OCI-LY1 (cell line): ENCODE data around the gene CAMK2D.

Source experiments
- H2AFZ ChIP-seq: fragments of 200-600 bp; sonication (generic), shearing (Covaris generic); 2 replicates; pipeline ENCODE4 v1.6.0; 2014; ENCODE audit warnings: antibody characterized with exemption, mild to moderate bottlenecking, low read length
- H3F3A ChIP-seq: fragments of 200-600 bp; sonication (generic), shearing (Covaris generic); 2 replicates; pipeline ENCODE4 v1.6.0; 2014; ENCODE audit warnings: mild to moderate bottlenecking, antibody characterized with exemption, low read length, moderate library complexity; ENCODE audit not compliant: insufficient read depth
- H3K27ac ChIP-seq: fragments of 200-600 bp; sonication (generic); 2 replicates; pipeline ENCODE4 v1.5.1; 2014; ENCODE audit warnings: low read length, mixed run types, mild to moderate bottlenecking, low read depth; ENCODE audit not compliant: poor library complexity, severe bottlenecking
- H3K27me3 ChIP-seq: fragments of 200-600 bp; sonication (generic); 2 replicates; pipeline ENCODE4 v1.6.0; 2014; ENCODE audit warnings: antibody characterized with exemption, mild to moderate bottlenecking, low read length, moderate library complexity; ENCODE audit not compliant: insufficient read depth
- H3K36me3 ChIP-seq: fragments of 200-600 bp; sonication (generic); 2 replicates; pipeline ENCODE4 v1.6.1; 2014; ENCODE audit warnings: mild to moderate bottlenecking, antibody characterized with exemption, low read length, moderate library complexity, mixed read lengths; ENCODE audit not compliant: insufficient read depth
- H3K4me1 ChIP-seq: fragments of 200-600 bp; sonication (generic); 2 replicates; pipeline ENCODE4 v1.5.1; 2014; ENCODE audit warnings: mild to moderate bottlenecking, low read length, moderate library complexity; ENCODE audit not compliant: insufficient read depth, severe bottlenecking
- H3K4me2 ChIP-seq: fragments of 200-600 bp; sonication (generic), shearing (Covaris generic); 2 replicates; pipeline ENCODE4 v1.6.1; 2014; ENCODE audit warnings: low read length
- H3K4me3 ChIP-seq: fragments of 200-600 bp; sonication (generic); 2 replicates; pipeline ENCODE4 v1.5.1; 2014; ENCODE audit warnings: low read length, low read depth, mild to moderate bottlenecking, mixed read lengths; ENCODE audit not compliant: poor library complexity, severe bottlenecking
- H3K79me2 ChIP-seq: fragments of 200-600 bp; shearing (Covaris generic); 2 replicates; pipeline ENCODE4 v1.6.1; 2016; ENCODE audit warnings: mixed run types, low read length, mixed read lengths; ENCODE audit not compliant: insufficient read depth
- H3K9ac ChIP-seq: fragments of 200-600 bp; sonication (generic), shearing (Covaris generic); 2 replicates; pipeline ENCODE4 v1.6.1; 2014; ENCODE audit warnings: mild to moderate bottlenecking, low read length, mixed read lengths
- H3K9me2 ChIP-seq: fragments of 200-600 bp; sonication (generic), shearing (Covaris generic); 2 replicates; pipeline ENCODE4 v1.6.1; 2014; ENCODE audit warnings: low read depth, mild to moderate bottlenecking, low read length, mixed read lengths
- H3K9me3 ChIP-seq: fragments of 200-600 bp; shearing (Covaris generic); 2 replicates; pipeline ENCODE4 v1.6.1; 2014; ENCODE audit warnings: low read length, mixed read lengths
- H4K20me1 ChIP-seq: fragments of 200-600 bp; sonication (generic), shearing (Covaris generic); 2 replicates; pipeline ENCODE4 v1.6.0; 2016; ENCODE audit warnings: mild to moderate bottlenecking, low read length; ENCODE audit not compliant: insufficient read depth
- EZH2 ChIP-seq: fragments of 200-600 bp; sonication (generic), shearing (Covaris generic); IDR thresholded peaks from 2 replicates; pipeline ENCODE4 v1.8.0; 2017; ENCODE audit warnings: borderline replicate concordance, mixed run types, mild to moderate bottlenecking, antibody characterized with exemption, low read length, moderate library complexity, mixed read lengths
- TF ChIP-seq, protein P1 (sequence below): fragments of 200-600 bp; sonication (generic), shearing (Covaris generic); IDR thresholded peaks from 2 replicates; pipeline ENCODE4 v1.5.1; 2017; ENCODE audit warnings: mild to moderate bottlenecking, antibody characterized with exemption, low read length, moderate library complexity, mixed read lengths

CAMK2D gene

DNA sequence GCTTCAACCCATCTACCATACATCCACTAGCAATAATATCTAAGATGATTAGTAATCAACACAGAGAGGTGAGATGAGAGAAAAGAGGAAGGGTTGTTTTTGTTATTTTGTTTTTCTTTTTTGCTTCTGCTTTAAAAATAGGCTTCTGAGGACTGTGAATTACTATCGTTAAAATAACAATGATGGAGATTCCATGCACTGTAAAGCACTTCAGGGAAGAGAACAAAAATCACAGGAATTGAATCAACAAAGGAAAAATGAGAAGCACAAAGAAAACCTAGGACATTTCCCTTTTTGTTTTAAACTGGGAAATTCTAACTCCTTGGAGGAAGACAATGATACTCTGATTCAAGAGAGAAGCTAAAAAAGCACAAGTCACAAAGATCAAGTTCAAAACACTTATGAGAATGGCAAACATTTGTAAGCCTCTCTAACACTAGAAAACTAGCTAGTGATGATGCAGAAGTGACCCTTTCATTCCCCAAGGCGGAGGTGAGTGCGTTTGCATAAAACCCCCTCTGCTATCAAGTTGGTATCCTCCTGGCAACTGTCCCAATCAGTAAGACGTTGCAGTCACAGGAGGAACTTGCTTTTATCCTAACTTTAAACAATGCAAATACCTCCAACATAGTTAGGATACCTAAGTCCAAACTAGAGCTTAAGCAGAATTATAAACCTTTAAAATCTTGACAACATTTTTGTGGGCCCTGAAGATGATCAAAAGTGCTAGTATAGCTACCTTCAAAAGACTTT lies 308.5 kb downstream of the CAMK2D start:
- Histone ChIP-seq H3K36me3 (peaks cover 48% of the 10 kb centered on the region), H3K4me3 (no peak overlapping the region), H2AFZ (no peak overlapping the region), H3K79me2 (no peaks in the 10 kb centered on the region), H3K27ac (no peak overlapping the region), H3K9me2 (no peaks in the 10 kb centered on the region), H3K4me2 (no peak overlapping the region), H3K9me3 (no peaks in the 10 kb centered on the region), H3K9ac (no peak overlapping the region), H3K4me1 (peaks cover 8% of the 10 kb centered on the region), H3K27me3 (no peaks in the 10 kb centered on the region), H3F3A (no peaks in the 10 kb centered on the region), H4K20me1 (no peaks in the 10 kb centered on the region)
- TF ChIP-seq, protein P1, sequence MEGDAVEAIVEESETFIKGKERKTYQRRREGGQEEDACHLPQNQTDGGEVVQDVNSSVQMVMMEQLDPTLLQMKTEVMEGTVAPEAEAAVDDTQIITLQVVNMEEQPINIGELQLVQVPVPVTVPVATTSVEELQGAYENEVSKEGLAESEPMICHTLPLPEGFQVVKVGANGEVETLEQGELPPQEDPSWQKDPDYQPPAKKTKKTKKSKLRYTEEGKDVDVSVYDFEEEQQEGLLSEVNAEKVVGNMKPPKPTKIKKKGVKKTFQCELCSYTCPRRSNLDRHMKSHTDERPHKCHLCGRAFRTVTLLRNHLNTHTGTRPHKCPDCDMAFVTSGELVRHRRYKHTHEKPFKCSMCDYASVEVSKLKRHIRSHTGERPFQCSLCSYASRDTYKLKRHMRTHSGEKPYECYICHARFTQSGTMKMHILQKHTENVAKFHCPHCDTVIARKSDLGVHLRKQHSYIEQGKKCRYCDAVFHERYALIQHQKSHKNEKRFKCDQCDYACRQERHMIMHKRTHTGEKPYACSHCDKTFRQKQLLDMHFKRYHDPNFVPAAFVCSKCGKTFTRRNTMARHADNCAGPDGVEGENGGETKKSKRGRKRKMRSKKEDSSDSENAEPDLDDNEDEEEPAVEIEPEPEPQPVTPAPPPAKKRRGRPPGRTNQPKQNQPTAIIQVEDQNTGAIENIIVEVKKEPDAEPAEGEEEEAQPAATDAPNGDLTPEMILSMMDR = no peak
- no peak for TF ChIP-seq EZH2

DNA sequence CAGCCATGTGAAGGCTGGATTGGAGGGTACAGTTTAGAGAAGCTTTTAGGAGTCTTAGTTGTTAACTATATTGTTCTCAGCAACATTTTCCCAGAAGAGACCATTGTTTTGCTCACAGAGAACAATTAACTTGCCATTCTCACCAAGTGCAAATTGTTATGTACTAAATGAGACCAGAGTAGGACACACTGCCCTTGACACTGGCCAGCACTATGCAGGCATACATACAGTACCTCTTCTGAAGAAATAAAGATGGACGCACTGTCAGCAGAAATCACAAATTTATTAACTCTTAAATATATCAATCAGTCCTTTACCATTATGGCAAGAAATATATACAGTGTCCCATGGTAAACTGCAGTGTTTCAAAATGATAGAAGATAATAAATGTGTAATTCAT lies 309.4 kb downstream of the CAMK2D start:
- no peak overlapping the region for H2AFZ ChIP-seq
- no peak overlapping the region for H3K4me2 ChIP-seq
- H3K4me3 ChIP-seq = no peak overlapping the region
- H3K9me2 ChIP-seq = no peaks in the 10 kb centered on the region
- H3K27ac ChIP-seq = no peak overlapping the region
- H3K79me2 ChIP-seq = no peaks in the 10 kb centered on the region
- H3K36me3 ChIP-seq = peaks cover 39% of the 10 kb centered on the region
- H3F3A ChIP-seq = no peaks in the 10 kb centered on the region
- no peaks in the 10 kb centered on the region for H3K27me3 ChIP-seq
- no peak overlapping the region for H3K9ac ChIP-seq
- no peaks in the 10 kb centered on the region for H3K9me3 ChIP-seq
- no peaks in the 10 kb centered on the region for H4K20me1 ChIP-seq
- TF ChIP-seq, protein P1 = no peak
- TF ChIP-seq EZH2 = no peak
- peaks cover 8% of the 10 kb centered on the region for H3K4me1 ChIP-seq

DNA sequence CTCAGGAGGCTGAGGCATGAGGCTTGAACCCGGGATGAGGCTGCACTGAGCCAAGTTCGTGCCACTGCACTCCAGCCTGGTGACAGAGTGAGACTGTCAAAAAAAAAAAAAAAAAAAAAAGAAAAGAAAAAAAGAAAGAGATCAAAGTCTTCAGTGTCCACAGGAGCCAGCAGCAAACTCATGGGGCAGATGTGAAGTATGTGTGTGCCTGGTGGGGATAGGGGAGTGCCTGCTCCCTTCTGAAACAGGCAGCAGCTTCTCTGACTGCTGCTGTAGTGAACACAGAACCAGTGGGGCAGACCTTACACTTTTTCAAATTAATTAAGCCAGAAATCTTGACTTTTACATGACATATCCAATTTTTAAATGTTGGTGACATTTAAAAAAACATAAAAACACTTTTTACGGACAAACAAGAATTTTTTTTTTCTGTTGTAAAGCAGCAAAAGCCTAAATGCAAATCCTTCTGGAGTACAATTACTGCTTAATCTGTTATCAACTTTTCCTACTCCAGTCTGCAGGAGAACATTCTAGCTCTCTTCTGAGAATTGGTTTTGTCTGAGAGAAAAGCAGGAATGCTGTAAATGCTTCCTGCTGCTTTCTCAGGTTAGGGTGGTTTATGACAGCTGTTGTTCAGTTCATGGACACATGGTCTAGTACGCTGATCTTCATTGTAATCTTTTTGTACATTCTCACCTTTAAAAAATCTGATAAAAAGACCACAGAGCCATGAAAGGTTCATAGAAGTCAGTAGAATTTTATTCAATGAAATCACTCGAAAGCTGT lies 311.1 kb downstream of the CAMK2D start:
- Histone ChIP-seq H3K9me3 (no peaks in the 10 kb centered on the region), H3K4me2 (no peak overlapping the region), H3K4me3 (no peak overlapping the region), H3K36me3 (peaks cover 22% of the 10 kb centered on the region), H3F3A (no peaks in the 10 kb centered on the region), H3K27me3 (no peaks in the 10 kb centered on the region), H3K9me2 (no peaks in the 10 kb centered on the region), H3K79me2 (no peaks in the 10 kb centered on the region), H3K4me1 (peaks cover 8% of the 10 kb centered on the region), H3K9ac (no peak overlapping the region), H4K20me1 (no peaks in the 10 kb centered on the region), H2AFZ (no peak overlapping the region), H3K27ac (no peak overlapping the region)
- TF ChIP-seq, protein P1 = no peak
- no peak for TF ChIP-seq EZH2
